IMR-90 (cell line): Measurements from ENCODE around the gene CLEC14A.

Experiments
- CEBPB ChIP-seq: IDR thresholded peaks from 2 replicates; pipeline ENCODE4 v1.6.1; 2012; ENCODE audit warnings: low read depth, low read length, improper control_type of control experiment
- MAFK ChIP-seq: IDR thresholded peaks from 2 replicates; pipeline ENCODE4 v1.6.1; 2012; ENCODE audit warnings: low read depth, low read length, improper control_type of control experiment
- MAZ ChIP-seq: IDR thresholded peaks from 2 replicates; pipeline ENCODE4 v1.6.1; 2012; ENCODE audit warnings: low read depth, mild to moderate bottlenecking, low read length, improper control_type of control experiment, moderate library complexity, borderline replicate concordance
- MXI1 ChIP-seq: IDR thresholded peaks from 2 replicates; pipeline ENCODE4 v1.6.1; 2012; ENCODE audit warnings: low read depth, mild to moderate bottlenecking, low read length, moderate library complexity, borderline replicate concordance
- NFE2L2 ChIP-seq: fragments of 150-350 bp; IDR thresholded peaks from 2 replicates; pipeline ENCODE4 v1.6.1; 2016; ENCODE audit warnings: low read depth, mild to moderate bottlenecking, low read length
- POLR2A ChIP-seq: IDR thresholded peaks from 2 replicates; pipeline ENCODE4 v1.6.1; 2012; ENCODE audit warnings: mild to moderate bottlenecking, low read depth, low read length
- RAD21 ChIP-seq: IDR thresholded peaks from 2 replicates; pipeline ENCODE4 v1.6.1; 2012; ENCODE audit warnings: low read length, improper control_type of control experiment
- RCOR1 ChIP-seq: IDR thresholded peaks from 2 replicates; pipeline ENCODE4 v1.6.1; 2012; ENCODE audit warnings: mild to moderate bottlenecking, low read length, improper control_type of control experiment; ENCODE audit not compliant: insufficient replicate concordance
- RFX5 ChIP-seq: IDR thresholded peaks from 2 replicates; pipeline ENCODE4 v1.8.0; 2012; ENCODE audit warnings: low read depth, mild to moderate bottlenecking, low read length, moderate library complexity
- SMC3 ChIP-seq: fragments of 150-350 bp; IDR thresholded peaks from 2 replicates; pipeline ENCODE4 v1.6.1; 2016; ENCODE audit warnings: low read depth, mild to moderate bottlenecking, antibody characterized with exemption, low read length, moderate library complexity
- TF ChIP-seq, protein P1 (sequence below): conservative IDR thresholded peaks from 2 replicates; pipeline ENCODE4 v1.5.1; 2012; ENCODE audit warnings: mild to moderate bottlenecking, low read depth, low read length, improper control_type of control experiment

DNA sequence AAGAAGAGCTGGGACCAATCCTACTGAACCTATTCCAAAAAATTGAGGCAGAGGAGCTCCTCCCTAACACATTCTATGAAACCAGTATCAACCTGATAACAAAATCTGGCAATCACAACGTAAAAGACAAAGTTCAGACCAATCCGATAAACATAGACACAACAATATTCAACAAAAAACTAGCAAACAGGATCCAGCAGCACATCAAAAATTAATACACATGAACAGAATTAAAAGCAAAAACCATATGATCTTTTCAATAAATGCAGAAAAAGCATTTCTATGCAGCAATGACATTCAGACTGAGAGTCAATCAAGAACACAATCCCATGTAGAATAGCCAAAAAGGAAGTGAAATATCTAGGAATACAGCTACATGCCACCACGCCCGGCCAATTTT, 7.0 kb upstream of the CLEC14A start:
- TF ChIP-seq MXI1 (no peak), MAFK (no peak), RCOR1 (no peak), POLR2A (no peak), SMC3 (no peak), MAZ (no peak), RFX5 (no peak), NFE2L2 (no peak), RAD21 (no peak), CEBPB (no peak)
- TF ChIP-seq, protein P1, sequence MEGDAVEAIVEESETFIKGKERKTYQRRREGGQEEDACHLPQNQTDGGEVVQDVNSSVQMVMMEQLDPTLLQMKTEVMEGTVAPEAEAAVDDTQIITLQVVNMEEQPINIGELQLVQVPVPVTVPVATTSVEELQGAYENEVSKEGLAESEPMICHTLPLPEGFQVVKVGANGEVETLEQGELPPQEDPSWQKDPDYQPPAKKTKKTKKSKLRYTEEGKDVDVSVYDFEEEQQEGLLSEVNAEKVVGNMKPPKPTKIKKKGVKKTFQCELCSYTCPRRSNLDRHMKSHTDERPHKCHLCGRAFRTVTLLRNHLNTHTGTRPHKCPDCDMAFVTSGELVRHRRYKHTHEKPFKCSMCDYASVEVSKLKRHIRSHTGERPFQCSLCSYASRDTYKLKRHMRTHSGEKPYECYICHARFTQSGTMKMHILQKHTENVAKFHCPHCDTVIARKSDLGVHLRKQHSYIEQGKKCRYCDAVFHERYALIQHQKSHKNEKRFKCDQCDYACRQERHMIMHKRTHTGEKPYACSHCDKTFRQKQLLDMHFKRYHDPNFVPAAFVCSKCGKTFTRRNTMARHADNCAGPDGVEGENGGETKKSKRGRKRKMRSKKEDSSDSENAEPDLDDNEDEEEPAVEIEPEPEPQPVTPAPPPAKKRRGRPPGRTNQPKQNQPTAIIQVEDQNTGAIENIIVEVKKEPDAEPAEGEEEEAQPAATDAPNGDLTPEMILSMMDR, result no peak
